Esophagus muscularis mucosa (tissue), 3 donors: ENCODE results near the gene PROX2.

Experiments used
- CTCF ChIP-seq, 3 experiments: fragments of 200-600 bp in 2 of 3; fragments of 450-650 bp in 1 of 3; sonication (generic) in 2 of 3; IDR thresholded peaks; one replicate each; pipeline ENCODE4 v1.5.1; 2017 to 2019; ENCODE audit warnings: antibody characterized with exemption in 3 of 3, mild to moderate bottlenecking in 2 of 3, moderate library complexity in 1 of 3
- POLR2A ChIP-seq: fragments of 450-650 bp; IDR thresholded peaks from one replicate; pipeline ENCODE4 v1.6.1; 2017; ENCODE audit warnings: antibody characterized with exemption, moderate library complexity, mild to moderate bottlenecking, low read depth

- TF ChIP-seq POLR2A (no peak), CTCF (IDR thresholded peaks at IDR 0.05) (no peak)
These were observed 41.2 kb upstream of the PROX2 start for GRCh38 chr14:74917178-74917543.
